ENCODE data around the gene PFN3. TPM values are rescaled to one million over a fixed set of nuclear protein-coding genes. Genes with fewer than 3 reads are reported as not detected.

Gene PFN3
- not detected for total RNA-seq
- long read RNA-seq, result 0 reads

GRCh38 chr5:177399997-177400868, at the start of gene PFN3:
TSS of gene PFN3 (minus strand) at chr5:177400661. CDS start at chr5:177400576, 85 bp downstream.
- DNase-seq (ENCODE audit: low spot score), result no peak
- intact Hi-C loops (cut with DNase I), result no loop called here

- DNase-seq (ENCODE audit: low spot score), result no peak
- intact Hi-C loops (cut with DNase I), result loop anchor here (10.0 kb wide), 1 partner anchor 135 kb away; the partner anchor contains the start of gene MXD3
Measured at GRCh38 chr5:177449140-177450061, 48.9 kb upstream of the PFN3 start.

DNA sequence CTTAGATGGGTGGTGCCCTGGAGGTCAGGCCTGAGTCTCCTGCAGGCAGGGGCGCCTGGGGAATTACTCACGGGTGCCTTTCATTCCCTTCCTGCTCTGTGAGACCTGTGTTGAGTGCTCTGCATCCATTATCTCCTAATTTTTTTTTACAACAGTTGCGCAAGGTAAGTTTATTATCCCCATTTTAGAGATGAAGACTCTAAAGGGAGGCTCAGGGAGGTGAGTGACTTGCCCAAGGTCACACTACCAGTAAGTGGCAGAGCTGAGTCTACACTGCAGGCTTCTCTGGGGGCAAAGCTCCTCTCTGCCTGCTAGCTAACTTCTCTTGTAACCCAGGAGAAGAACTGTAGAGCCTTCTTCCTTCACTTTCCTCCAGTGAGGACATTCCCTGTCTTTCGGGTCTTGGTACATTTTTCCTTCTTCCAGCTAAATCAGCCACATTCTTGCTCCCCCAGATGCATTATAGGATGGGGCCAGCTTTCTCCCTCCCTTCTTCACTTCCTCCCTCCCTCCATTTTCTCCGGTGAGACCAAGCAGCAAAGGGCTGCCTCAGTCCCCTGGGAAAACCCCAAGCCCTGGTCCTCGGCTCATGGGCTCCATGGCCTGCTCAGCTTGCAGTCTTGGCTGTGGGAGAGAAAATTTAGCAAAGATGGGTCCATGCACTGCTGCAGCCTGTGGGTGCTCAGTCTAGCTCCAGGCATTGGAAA, 47.9 kb upstream of the PFN3 start:
- intact Hi-C loops (cut with DNase I), result no loop called here
- no peak for DNase-seq (ENCODE audit: low spot score)

- intact Hi-C loops (cut with DNase I), result no loop called here
- DNase-seq (ENCODE audit: low spot score), result no peak
Measured at GRCh38 chr5:177447611-177448243, 47.3 kb upstream of the PFN3 start.

GRCh38 chr5:177447066-177447610, 46.7 kb upstream of the PFN3 start:
- no peak for DNase-seq (ENCODE audit: low spot score)
- intact Hi-C loops (cut with DNase I), result no loop called here

GRCh38 chr5:177446200-177447065, 46.0 kb upstream of the PFN3 start, which contains the start of gene PRR7:
TSS of gene PRR7 (plus strand) at chr5:177446814. CDS start at chr5:177455068, 8,254 bp downstream.
- no peak for DNase-seq (ENCODE audit: low spot score)
- intact Hi-C loops (cut with DNase I), result no loop called here

GRCh38 chr5:177445917-177446199, 45.4 kb upstream of the PFN3 start:
- DNase-seq (ENCODE audit: low spot score), result no peak
- intact Hi-C loops (cut with DNase I), result no loop called here

DNA sequence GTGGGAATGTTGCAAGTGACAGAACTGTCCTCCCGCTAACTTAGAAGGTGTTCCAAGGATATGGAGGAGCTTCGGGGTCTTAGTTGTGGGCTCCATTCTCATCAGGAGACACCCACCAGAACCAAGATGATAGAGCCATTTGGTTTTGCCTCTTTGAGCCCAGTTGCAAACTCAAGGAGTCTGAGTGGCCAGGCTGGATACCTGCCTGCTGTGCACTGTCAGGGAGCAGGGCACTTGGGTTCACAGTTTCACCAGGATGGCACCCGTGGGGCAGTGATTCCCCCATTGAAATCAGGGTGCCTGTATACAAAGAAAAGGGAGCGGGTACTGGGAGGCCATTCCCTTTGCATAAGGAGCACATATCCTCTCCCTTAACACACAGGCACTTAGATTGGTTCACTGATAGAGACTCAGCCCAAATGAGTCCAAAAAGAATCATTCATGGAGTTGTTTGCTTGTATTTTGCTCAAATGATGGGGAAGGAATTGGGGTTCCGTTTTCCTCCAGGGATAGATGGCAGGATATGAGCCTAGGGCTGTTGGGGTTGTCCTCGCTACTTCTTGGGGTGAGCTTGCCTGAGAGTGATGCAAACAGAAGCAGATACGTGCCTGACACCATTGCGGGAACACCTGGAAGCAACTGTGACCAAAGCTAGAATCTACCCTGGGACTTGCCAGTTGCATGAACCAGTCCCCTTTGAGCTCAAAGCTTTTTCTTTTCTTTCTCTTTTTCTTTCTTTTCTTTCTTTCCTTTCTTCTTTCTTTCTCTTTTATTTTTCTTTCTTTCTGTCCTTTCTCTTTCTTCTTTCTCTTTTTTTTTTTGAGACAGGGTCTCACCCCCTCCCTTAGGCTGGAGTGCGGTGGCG, 44.8 kb upstream of the PFN3 start:
- no peak for DNase-seq (ENCODE audit: low spot score)
- intact Hi-C loops (cut with DNase I), result no loop called here

DNA sequence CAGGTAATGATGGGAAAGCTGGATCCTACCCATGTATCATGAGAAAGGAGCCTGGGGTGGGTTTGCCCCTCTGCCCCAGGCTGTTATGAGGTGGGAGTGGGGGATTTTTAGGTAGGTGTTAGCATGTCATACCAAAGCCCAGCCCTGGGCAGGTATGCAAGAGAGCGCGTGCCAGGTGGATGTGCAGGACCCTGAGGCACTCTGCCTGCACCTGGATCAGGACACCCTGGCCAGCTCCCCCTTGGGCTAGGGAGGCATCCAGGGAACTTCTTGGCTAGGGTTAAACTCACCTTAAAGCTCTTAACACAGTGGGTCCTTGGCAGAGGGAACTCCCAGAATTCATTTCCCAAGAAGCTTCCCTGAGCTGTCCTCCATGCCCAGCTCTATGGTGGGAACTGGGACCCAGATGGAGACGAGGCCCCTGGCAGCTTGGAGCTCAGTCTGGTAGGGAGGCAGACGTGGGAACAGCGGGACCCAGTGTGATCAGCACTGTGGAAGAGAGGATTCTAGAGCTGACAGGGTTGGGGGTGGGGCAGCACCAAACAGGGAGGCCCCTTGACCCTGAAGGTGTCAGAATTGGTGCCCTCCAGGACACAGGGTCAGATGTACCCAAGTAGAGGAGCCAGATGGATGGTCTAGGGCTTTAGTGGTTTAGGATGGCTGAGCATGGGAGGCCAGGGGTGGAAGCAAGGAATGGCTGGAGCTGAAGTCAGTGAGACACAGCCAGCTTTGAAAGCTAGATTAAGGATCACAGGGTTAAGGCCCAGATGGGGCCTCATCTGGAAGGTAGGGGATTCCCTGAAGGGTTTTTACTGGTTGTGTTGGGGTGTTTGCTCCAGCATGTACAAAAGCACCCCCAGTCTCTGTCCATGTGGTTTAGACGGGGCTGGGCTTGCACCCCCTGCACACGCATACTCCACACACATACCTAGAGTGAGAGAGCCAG, 43.9 kb upstream of the PFN3 start:
- intact Hi-C loops (cut with DNase I), result no loop called here
- DNase-seq (ENCODE audit: low spot score), result no peak

- intact Hi-C loops (cut with DNase I), result no loop called here
- no peak for DNase-seq (ENCODE audit: low spot score)
Measured at GRCh38 chr5:177443144-177443983, 42.9 kb upstream of the PFN3 start.

DNA sequence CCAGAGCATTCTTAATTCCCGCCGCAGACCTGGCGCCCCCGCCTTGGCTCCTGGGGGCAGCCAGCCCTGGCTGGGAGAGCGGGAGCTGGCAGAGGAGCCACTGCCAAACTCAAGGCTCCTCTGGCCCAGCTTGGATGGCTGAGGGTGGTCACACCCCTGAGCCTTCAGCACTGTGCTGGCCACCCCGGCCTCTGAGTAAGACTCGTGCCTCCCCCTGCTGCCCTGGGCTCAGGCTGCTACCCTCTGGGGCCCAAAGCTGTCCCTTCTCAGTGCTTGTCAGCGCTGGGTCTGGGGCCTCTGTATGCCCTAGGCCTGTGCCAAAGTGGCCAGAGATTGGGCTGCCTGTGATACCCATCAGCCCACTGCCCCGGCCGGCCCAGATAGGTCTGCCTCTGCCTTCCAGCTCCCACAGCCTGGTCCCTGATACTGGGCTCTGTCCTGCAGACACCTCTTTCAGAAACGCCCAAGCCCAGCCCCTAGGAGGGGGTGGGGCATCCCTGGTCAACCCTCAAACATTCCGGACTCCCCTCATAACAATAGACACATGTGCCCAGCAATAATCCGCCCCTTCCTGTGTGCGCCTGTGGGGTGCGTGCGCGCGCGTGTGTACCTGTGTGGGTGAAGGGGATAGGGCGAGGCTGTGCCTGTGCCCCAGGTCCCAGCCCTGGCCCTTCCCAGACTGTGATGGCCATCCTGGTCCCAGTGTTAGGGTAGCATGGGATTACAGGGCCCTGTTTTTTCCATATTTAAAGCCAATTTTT, 41.8 kb upstream of the PFN3 start:
- intact Hi-C loops (cut with DNase I), result no loop called here
- DNase-seq (ENCODE audit: low spot score), result no peak

DNA sequence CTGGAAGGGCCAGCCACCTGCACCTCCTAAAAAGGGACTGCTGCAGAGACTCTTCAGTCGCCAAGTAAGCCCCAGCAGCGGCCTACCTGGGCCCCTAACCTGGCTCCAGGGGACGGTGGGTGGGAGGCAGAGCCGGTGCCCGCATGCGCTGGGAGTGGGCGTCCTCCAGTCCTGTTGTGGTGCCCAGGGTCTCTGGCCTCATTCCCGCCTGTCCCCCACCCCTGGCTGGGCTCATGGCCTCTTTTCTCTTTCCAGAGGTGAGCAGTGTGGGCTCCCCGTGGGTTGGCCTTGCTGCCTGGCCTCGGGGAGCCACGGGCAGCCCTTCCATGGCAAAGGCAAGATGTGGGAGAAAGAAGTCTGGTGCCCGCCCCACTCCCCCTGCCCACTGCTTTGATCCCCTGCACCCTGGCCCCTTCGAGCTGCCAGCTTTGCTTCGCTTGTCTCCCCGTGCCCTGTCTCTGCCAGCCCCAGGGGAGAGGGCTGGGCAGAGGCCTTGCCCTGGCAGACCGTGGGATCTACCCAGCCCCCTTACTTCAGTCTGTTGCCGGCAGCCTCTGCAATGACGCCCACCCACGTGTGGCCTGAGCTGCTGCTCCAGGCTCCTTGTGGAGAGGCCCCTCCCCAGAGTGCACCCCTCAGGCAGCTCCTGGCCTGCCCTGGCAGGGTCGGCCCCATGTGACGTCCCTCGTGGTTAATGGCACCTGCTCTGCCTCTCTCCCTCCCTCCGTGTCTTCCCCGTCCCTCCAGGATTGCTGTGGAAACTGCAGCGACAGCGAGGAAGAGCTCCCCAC, 40.7 kb upstream of the PFN3 start:
- intact Hi-C loops (cut with DNase I), result no loop called here
- no peak for DNase-seq (ENCODE audit: low spot score)

- DNase-seq (ENCODE audit: low spot score), result no peak
- intact Hi-C loops (cut with DNase I), result no loop called here
Measured at GRCh38 chr5:177440211-177440989, 39.9 kb upstream of the PFN3 start.
